Anterior cingulate cortex (tissue), 58 donors: ENCODE measurements around the gene KRTAP10-1.

Experiments
- DNase-seq, 58 donors: peaks; one replicate each; lab custom pipeline; 2025; lab: John Stamatoyannopoulos, UW

The KRTAP10-1 gene

DNA sequence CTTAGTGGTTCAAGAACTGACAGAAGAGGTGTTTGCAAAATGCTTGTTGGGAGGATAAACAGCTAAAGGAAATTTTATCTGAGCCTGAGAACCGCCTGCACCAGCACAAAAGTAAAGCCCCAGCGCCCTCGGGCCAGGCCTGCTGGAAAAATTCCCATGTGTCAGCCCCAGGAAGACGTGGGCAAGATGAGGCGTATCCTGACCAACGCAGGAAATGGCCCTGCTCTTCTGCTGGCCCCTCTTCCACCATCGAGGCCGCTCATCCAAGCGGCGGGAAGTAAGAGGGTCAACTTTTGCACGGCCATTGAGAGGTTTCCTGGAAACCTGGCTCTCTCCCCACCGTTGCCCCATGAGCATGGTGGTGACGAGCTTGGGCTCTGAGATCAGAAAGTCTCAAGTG, 45.0 kb downstream of the KRTAP10-1 start:
- DNase-seq, result no peak

GRCh38 chr21:44494418-44494817, 45.6 kb downstream of the KRTAP10-1 start:
- DNase-seq, result no peak

- no peak for DNase-seq
Measured at GRCh38 chr21:44492567-44493385, 47.2 kb downstream of the KRTAP10-1 start.

DNA sequence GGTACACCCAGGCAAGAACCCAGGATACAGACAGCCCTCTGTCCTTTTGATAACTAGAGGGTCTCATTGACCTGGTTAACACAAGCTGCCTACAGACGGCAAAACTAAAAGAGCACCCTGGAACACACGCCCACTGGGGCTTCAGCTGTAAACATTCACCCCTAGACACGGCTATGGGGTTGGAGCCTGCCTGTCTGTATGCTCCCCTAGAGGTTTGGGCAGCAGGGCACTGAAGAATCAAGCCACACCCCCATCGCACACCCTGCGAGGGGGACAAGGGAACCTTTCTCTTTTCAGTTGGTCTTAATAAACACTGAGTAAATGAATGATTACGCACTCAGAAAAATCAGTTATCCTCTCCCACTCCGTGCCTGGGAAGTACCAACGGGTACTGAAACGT, 49.2 kb downstream of the KRTAP10-1 start:
- DNase-seq, result no peak

- no peak for DNase-seq
Measured at GRCh38 chr21:44490405-44490804, 49.6 kb downstream of the KRTAP10-1 start.

- DNase-seq, result no peak
Measured at GRCh38 chr21:44489962-44490361, 50.0 kb downstream of the KRTAP10-1 start.
